Cardiac fibroblast (primary cell): Measurements from ENCODE around the gene ENDOD1.

Experiments used
- DNase-seq, 2 donors: peaks; one replicate each; pipeline versions ENCODE4 v3.0.0 to v3.0.0-alpha.2; 2010; ENCODE audit warnings: low read depth in 2 of 2
- H3K4me3 ChIP-seq, 2 donors: replicated peaks in 1 of 2; 1 replicate in 1 of 2; 2 replicates in 1 of 2; pipeline ENCODE4 v1.5.1; 2011; ENCODE audit warnings: low read depth in 2 of 2, low read length in 2 of 2, mild to moderate bottlenecking in 2 of 2, moderate library complexity in 1 of 2
- TF ChIP-seq, protein P1 (sequence below): IDR thresholded peaks from one replicate; pipeline ENCODE4 v1.5.1; 2011; ENCODE audit warnings: low read depth, mild to moderate bottlenecking, low read length, inconsistent platforms

Gene ENDOD1

DNA sequence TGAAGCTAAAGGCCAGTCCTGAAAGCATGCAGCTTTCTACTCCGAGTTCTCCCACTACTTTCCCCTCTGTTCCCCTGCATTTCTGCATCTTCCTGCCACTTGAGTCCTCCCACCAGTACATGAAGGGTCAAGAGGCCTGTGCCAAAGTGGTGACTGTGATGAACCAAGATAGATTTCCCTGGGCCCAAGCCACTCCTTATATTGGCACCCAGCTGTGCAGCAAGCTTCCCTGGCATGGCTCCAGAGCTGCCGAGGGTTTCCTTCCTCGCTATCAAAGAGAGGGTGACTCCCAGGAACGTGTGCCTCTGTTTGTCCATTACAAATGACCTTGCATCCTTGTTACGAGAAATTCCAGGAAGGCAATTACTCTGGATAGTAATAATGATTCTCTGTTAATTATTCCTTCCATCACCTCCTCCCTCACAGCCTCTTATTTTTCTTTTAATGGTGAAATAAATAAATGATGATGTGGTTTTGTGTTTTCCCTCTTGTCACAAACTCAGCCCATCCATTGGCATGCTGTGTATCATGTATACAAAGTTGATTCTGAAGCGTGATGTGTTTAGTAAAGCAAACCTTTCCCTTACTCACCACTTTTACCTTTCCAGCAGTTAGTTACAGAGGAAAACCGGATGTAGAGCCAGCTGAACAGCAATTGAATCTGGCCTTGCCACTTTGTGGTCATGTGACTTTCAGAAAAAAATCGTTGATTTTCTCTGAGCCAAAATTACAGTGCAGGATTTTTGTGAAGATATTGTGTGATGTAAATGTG, 14.7 kb upstream of the ENDOD1 start:
- TF ChIP-seq, protein P1, sequence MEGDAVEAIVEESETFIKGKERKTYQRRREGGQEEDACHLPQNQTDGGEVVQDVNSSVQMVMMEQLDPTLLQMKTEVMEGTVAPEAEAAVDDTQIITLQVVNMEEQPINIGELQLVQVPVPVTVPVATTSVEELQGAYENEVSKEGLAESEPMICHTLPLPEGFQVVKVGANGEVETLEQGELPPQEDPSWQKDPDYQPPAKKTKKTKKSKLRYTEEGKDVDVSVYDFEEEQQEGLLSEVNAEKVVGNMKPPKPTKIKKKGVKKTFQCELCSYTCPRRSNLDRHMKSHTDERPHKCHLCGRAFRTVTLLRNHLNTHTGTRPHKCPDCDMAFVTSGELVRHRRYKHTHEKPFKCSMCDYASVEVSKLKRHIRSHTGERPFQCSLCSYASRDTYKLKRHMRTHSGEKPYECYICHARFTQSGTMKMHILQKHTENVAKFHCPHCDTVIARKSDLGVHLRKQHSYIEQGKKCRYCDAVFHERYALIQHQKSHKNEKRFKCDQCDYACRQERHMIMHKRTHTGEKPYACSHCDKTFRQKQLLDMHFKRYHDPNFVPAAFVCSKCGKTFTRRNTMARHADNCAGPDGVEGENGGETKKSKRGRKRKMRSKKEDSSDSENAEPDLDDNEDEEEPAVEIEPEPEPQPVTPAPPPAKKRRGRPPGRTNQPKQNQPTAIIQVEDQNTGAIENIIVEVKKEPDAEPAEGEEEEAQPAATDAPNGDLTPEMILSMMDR: no peak
- peak; percentile 12 to 58 for DNase-seq
- H3K4me3 ChIP-seq: no peak overlapping the region

DNA sequence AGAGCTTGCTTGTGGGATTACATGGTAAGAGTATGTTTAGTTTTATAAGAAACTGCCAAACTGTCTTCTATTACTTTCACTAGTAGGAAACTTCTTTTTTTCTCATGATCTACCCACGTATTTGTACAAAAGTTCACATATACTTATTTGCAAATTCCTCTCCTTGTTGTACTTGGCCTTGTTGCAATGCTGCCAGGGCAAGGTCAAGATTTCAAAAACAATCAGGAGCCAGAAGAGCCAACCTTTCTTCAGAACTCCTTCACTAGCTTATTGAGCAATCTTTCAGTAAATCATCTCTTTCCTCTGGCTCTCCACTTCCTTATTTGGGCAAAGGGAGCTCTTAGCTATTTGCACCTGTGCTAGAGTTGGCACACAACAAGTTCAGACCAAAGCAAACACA, 13.2 kb upstream of the ENDOD1 start:
- peak; percentile 92 to 95 for DNase-seq
- TF ChIP-seq, protein P1: no peak
- no peak overlapping the region for H3K4me3 ChIP-seq

DNA sequence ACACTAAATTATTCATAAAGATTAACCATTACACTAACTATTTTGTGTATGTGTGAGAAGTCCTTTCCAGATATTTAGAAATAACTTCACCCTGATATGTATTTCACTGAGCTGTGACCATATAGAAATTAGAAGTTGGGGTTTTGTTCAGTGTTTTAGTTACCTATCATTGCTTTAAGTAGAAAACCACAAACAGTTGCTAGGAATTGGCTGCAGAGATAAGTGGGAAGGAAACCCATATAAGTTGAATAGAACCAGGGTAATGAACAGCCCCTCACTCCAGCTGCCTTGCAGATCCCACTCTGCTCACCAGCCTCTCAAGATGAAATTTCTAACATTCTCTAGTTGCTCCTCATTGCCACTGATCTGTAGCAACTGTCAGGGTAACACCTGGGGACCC, 12.7 kb upstream of the ENDOD1 start:
- no peak for DNase-seq
- TF ChIP-seq, protein P1: no peak
- no peak overlapping the region for H3K4me3 ChIP-seq

DNA sequence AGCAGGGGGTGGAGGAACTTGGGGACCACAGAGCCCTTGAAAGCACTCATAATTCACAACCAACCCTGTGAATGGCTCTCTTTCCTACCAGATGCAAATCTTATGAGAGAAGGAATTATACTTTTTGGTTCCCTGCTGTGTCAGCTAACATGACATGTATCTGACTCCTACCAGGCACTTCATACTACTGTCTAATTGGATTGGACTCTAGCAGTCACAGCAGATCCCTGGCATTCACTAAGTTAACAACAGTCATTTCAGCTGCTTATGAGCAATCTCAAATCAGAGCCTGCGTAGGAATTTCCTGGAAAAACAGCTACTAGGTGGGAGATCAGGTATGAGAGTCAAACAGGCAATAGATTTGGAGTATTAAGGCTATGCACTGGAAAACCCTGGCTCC, 11.1 kb upstream of the ENDOD1 start:
- no peak overlapping the region for H3K4me3 ChIP-seq
- DNase-seq: no peak
- TF ChIP-seq, protein P1: no peak

DNA sequence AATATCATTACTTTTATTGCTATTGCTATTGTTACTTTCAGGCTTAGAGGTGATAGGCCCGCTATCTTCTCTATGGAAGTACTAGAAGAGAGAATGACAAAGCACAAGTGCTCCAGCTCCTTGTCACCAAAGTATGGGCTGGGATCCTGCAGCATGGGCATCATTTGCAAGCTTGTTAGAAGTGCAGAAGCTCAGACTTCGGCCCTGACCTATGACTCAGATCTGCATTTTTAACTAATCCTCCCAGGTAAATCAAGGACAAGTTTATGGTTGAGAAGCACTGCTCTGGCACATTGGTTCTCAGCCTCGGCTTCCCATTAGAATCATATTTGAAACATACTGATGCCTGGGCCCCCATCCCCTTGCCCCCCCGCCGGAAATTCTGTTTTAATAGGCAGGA, 8.6 kb upstream of the ENDOD1 start:
- TF ChIP-seq, protein P1: no peak
- no peak for DNase-seq
- H3K4me3 ChIP-seq: no peak overlapping the region

DNA sequence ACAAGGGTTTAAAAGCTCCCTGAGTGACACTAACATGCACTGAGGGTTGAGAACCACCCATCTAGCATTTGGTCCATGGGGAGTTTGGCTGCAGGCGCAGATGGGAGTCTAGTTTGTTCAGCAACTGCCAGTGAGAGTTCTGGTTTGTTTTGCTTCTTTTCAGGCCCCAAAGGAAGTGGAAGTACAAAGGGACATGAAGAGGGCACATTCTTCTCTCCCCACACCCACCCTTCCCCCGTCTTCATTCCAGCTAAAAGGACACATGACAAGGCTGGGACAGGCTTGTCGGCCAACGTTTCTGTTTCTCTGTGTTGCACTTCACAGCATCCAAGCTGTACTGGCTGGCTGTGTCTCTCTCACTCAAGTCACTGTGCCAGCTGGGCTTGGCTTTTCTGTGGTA, 8.2 kb upstream of the ENDOD1 start:
- H3K4me3 ChIP-seq: no peak overlapping the region
- TF ChIP-seq, protein P1: no peak
- peak; percentile 31 to 45 for DNase-seq

DNA sequence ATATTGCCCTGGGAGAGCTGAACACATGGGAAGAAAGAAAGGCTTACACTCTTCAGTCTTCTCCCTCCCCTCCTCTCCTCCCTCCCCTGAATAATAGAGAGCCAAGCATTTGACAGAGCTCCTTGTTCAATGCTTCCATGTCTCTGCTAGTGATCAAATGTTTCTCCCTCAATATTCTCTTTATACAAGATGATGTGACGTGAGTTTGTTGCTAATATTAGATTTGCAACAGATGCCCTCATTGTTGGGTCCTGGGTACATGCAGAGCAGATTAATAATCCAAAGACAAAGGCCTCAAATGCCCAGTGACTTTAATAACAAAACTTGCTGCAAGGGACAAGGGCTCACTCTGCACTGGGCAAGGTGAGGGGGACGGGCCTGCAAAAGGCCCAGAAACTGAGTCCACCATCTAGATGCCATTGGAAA, 7.1 kb upstream of the ENDOD1 start:
- TF ChIP-seq, protein P1: no peak
- DNase-seq: no peak
- no peak overlapping the region for H3K4me3 ChIP-seq
